ENCODE results near the gene WIF1.

Gene WIF1

GRCh38 chr12:65121049-65121955 is at the start of gene WIF1:
Gene WIF1 (minus strand): TSS chr12:65121305. CDS start chr12:65121191, 114 bp downstream.
- peak; percentile 77 for DNase-seq (ENCODE audit: low spot score)

GRCh38 chr12:65170209-65170881 is 49.2 kb upstream of the WIF1 start:
- peak; percentile 78 for DNase-seq (ENCODE audit: low spot score)

- peak; percentile 91 for DNase-seq (ENCODE audit: low spot score)
Observed at GRCh38 chr12:65169320-65170208, 48.5 kb upstream of the WIF1 start, which contains the start of gene LEMD3. Gene LEMD3 (plus strand): TSS chr12:65169583. CDS start chr12:65169597, 14 bp downstream.

GRCh38 chr12:65168681-65169319 is 47.7 kb upstream of the WIF1 start:
- no peak for DNase-seq (ENCODE audit: low spot score)

- no peak for DNase-seq (ENCODE audit: low spot score)
Observed at GRCh38 chr12:65164774-65165173, 43.7 kb upstream of the WIF1 start.

GRCh38 chr12:65164244-65164643 is 43.1 kb upstream of the WIF1 start:
- DNase-seq (ENCODE audit: low spot score), result no peak

- DNase-seq (ENCODE audit: low spot score), result no peak
Observed at GRCh38 chr12:65162609-65163008, 41.5 kb upstream of the WIF1 start.

GRCh38 chr12:65157091-65157490 is 36.0 kb upstream of the WIF1 start:
- DNase-seq (ENCODE audit: low spot score), result no peak

GRCh38 chr12:65156366-65156841 is 35.3 kb upstream of the WIF1 start:
- DNase-seq (ENCODE audit: low spot score), result no peak

GRCh38 chr12:65155784-65156183 is 34.7 kb upstream of the WIF1 start:
- DNase-seq (ENCODE audit: low spot score), result no peak

- DNase-seq (ENCODE audit: low spot score), result no peak
Observed at GRCh38 chr12:65152596-65152995, 31.5 kb upstream of the WIF1 start.

- DNase-seq (ENCODE audit: low spot score), result no peak
Observed at GRCh38 chr12:65152012-65152411, 30.9 kb upstream of the WIF1 start.

- no peak for DNase-seq (ENCODE audit: low spot score)
Observed at GRCh38 chr12:65147312-65147905, 26.3 kb upstream of the WIF1 start.

GRCh38 chr12:65140738-65141137 is 19.6 kb upstream of the WIF1 start:
- no peak for DNase-seq (ENCODE audit: low spot score)

GRCh38 chr12:65139389-65139788 is 18.3 kb upstream of the WIF1 start:
- DNase-seq (ENCODE audit: low spot score), result no peak

- no peak for DNase-seq (ENCODE audit: low spot score)
Observed at GRCh38 chr12:65133879-65134278, 12.8 kb upstream of the WIF1 start.

- no peak for DNase-seq (ENCODE audit: low spot score)
Observed at GRCh38 chr12:65126482-65126881, 5.4 kb upstream of the WIF1 start.

GRCh38 chr12:65125975-65126374 is 4.9 kb upstream of the WIF1 start:
- no peak for DNase-seq (ENCODE audit: low spot score)

GRCh38 chr12:65125247-65125646 is 4.1 kb upstream of the WIF1 start:
- DNase-seq (ENCODE audit: low spot score), result no peak

- no peak for DNase-seq (ENCODE audit: low spot score)
Observed at GRCh38 chr12:65123435-65124063, 2.4 kb upstream of the WIF1 start.

- DNase-seq (ENCODE audit: low spot score), result no peak
Observed at GRCh38 chr12:65122703-65123102, 1.6 kb upstream of the WIF1 start.

Data from left forelimb (tissue), 1 donor.